ENCODE measurements around the gene CDC25C.

DNA sequence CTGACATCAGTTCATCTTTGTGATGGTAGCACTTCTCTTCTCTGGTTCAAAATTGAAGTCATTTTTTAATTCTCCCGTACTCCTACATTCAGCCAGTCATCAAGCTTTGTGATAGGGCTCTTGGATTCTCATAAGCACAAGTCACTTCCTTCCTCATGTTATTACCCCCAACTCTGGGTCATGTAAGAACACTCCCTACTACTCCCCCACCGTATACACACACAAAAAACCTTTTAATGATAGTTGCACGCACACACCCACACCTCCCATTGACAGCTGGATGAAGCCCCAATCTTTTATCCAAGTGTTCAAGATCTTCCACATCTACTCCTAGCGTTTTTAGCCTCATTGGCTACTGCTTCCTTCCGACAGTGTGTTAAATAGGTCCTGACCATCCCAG is 37.7 kb upstream of the CDC25C start:
- TF ChIP-seq POLR2AphosphoS5 (IDR thresholded peaks at IDR 0.05): no peak
- TF ChIP-seq, protein P1, sequence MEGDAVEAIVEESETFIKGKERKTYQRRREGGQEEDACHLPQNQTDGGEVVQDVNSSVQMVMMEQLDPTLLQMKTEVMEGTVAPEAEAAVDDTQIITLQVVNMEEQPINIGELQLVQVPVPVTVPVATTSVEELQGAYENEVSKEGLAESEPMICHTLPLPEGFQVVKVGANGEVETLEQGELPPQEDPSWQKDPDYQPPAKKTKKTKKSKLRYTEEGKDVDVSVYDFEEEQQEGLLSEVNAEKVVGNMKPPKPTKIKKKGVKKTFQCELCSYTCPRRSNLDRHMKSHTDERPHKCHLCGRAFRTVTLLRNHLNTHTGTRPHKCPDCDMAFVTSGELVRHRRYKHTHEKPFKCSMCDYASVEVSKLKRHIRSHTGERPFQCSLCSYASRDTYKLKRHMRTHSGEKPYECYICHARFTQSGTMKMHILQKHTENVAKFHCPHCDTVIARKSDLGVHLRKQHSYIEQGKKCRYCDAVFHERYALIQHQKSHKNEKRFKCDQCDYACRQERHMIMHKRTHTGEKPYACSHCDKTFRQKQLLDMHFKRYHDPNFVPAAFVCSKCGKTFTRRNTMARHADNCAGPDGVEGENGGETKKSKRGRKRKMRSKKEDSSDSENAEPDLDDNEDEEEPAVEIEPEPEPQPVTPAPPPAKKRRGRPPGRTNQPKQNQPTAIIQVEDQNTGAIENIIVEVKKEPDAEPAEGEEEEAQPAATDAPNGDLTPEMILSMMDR (IDR thresholded peaks at IDR 0.05): no peak
